Subcutaneous adipose tissue (tissue), 4 donors: ENCODE data around the gene RAB11FIP5. TPM values are rescaled to one million over a fixed set of nuclear protein-coding genes. Genes with fewer than 3 reads are reported as not detected.

Experiments
- CTCF ChIP-seq: fragments of 450-650 bp; IDR thresholded peaks from one replicate; pipeline ENCODE4 v1.5.1; 2016; ENCODE audit warnings: low read depth, mild to moderate bottlenecking, control low read depth, antibody characterized with exemption, moderate library complexity
- total RNA-seq, 4 donors: library from RNA; depleted of rRNA; stranded (reverse); fragments of >200 nt; gene quantifications; one replicate each; pipeline ENCODE4 v1.1.0, GENCODE V29; 2016

RAB11FIP5 gene
- total RNA-seq, 4 donors from 2014 or later = 12.2 to 21.1 (median 15.5) TPM

- TF ChIP-seq CTCF = no peak
These were observed 38.4 kb downstream of the RAB11FIP5 start for GRCh38 chr2:73074110-73075069.

DNA sequence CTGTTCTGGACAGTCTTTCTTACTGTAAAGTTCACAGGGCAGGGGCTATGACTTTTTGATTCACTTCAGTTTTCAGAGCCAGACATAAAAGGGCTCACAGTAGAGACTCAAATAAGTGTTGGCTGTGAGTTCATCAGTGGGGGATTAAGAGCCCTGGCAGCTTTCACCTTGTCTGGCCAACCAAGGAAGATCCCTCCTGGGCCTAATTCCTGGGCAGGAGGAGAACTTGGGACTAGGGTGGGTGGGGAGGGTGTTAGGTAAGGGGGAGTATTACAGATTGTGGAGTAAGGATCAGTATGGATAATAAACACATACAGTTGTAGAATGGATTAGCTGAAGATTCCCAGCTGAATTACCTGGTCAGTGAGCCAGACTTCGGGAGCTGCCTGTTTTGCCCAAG is 40.3 kb downstream of the RAB11FIP5 start:
- TF ChIP-seq CTCF = no peak

DNA sequence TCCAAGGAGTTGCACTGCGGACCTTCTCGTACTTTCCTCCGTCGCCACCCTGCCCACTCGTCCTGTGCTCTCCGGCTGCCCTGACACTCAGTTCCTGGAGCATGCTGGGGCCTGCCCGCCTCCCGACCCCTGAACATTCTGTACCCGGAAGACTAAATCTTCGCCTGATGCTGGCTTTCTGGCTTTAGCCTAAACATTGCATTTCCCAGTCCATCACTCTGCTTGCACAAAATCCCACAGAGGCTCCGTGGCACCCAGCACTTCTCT is 40.7 kb downstream of the RAB11FIP5 start:
- no peak for TF ChIP-seq CTCF

DNA sequence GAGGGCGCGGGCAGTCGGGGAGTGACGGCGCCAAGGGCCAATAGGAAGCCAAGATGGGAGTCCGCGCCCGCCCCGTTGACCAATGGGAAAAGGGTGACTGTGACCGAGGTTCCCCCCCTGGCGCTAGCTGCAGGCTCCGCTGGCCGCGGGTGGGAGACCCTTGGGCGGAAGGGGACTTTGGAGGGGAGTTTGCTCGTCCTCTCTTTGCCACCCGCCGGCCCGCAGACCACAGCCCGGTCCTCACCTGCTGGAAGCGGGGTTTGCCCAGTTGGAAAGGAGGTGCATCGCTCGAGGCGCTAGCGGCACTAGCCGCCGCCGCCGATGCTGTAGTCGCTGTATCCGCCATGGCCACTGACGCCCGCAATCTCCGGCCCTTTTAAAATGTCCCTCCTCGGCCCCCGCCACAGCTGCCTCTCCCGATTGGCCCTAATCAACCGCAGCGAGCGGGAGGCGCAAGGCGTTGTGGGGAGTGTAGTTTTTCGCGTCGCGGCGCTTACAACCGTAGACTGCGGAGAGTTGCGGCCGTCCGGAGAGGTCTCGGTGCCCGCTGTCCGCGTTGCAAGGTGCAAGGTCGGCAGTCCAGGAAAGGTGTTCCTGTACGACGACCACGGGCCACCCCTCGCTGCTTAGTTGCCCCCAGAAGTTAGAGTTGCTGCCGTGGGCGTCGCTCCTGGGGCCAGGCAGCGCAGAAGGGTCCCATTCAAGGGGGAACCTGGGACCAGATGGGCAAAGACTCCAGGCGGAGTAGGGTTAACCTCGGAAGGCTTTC is 41.2 kb downstream of the RAB11FIP5 start, which contains the start of gene SFXN5:
SFXN5 (minus strand) TSS at position 353 of the 769 bp plus-strand sequence; CDS start at position 346, 7 bp downstream.
- no peak for TF ChIP-seq CTCF

DNA sequence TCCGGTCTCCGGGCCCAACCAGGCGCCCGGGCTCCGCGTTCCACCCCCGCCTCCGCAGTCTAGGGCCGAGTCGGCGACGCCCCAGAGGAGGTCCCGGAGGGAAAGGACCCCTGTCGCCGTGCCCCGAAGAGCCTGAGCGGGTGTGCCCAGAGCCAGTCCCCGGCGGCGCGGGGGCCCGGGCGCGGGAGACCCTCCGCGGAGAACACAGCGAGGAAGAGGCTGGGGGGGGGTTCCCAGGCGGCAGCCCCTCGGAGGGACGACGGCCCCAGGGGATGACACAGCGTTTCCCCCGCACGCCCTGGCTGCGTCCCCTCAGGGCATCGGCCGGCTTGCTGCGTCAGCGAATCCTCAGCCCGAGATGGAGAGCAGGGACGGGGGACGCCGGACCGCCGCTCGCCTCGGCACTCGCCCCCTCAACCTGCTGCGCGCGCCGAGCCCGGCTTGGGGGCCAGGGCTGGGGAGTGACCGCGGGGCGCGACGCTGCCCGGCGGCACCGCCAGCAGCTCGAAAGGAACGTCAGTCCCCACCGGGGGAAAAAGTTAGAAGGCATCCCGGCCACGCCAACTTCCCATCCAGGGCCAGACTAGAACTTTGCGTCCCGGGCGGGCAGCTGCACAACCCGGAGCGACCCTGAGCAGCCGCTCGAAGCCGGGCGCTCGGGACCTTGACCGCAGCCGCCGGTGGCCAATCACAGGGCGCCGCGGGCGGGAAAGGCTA is 41.9 kb downstream of the RAB11FIP5 start:
- no peak for TF ChIP-seq CTCF

GRCh38 chr2:73069855-73070642 is 42.7 kb downstream of the RAB11FIP5 start:
- TF ChIP-seq CTCF = no peak
